ENCODE results near the gene USP15.
A peak's percentile ranks its signal among the peaks of the same experiment; 100 is the strongest.

The USP15 gene

GRCh38 chr12:62282057-62282774 lies 22.0 kb downstream of the USP15 start:
- TF ChIP-seq POLR2A (IDR thresholded peaks at IDR 0.05; ENCODE audit: low read depth, low read length), result no peak
- FAIRE-seq, result no peak
- no peak for DNase-seq (ENCODE audit: insufficient read length, low spot score)

GRCh38 chr12:62284749-62285148 lies 24.5 kb downstream of the USP15 start:
- FAIRE-seq (no peak), DNase-seq (ENCODE audit: insufficient read length, low spot score) (no peak)
- TF ChIP-seq POLR2A (IDR thresholded peaks at IDR 0.05; ENCODE audit: low read depth, low read length), result no peak

GRCh38 chr12:62285284-62285683 lies 25.1 kb downstream of the USP15 start:
- FAIRE-seq, result no peak

GRCh38 chr12:62288328-62288727 lies 28.1 kb downstream of the USP15 start:
- FAIRE-seq, result no peak
- no peak for DNase-seq (ENCODE audit: insufficient read length, low spot score)
- TF ChIP-seq POLR2A (IDR thresholded peaks at IDR 0.05; ENCODE audit: low read depth, low read length), result no peak

More at GRCh38 chr12:62285284-62285683, 25.1 kb downstream of the USP15 start:
- no peak for DNase-seq (ENCODE audit: insufficient read length, low spot score)
- TF ChIP-seq POLR2A (IDR thresholded peaks at IDR 0.05; ENCODE audit: low read depth, low read length), result no peak

GRCh38 chr12:62290846-62291245 lies 30.6 kb downstream of the USP15 start:
- FAIRE-seq, result no peak
- TF ChIP-seq POLR2A (IDR thresholded peaks at IDR 0.05; ENCODE audit: low read depth, low read length), result no peak

GRCh38 chr12:62291864-62292760 lies 31.9 kb downstream of the USP15 start:
- DNase-seq (ENCODE audit: insufficient read length, low spot score), result no peak
- FAIRE-seq, result peak; percentile 65
- TF ChIP-seq POLR2A (IDR thresholded peaks at IDR 0.05; ENCODE audit: low read depth, low read length), result no peak

More at GRCh38 chr12:62290846-62291245, 30.6 kb downstream of the USP15 start:
- no peak for DNase-seq (ENCODE audit: insufficient read length, low spot score)

GRCh38 chr12:62292761-62293344 lies 32.6 kb downstream of the USP15 start:
- FAIRE-seq, result no peak
- TF ChIP-seq POLR2A (IDR thresholded peaks at IDR 0.05; ENCODE audit: low read depth, low read length), result no peak

GRCh38 chr12:62294378-62294777 lies 34.2 kb downstream of the USP15 start:
- DNase-seq (ENCODE audit: insufficient read length, low spot score) (no peak), FAIRE-seq (no peak)
- no peak for TF ChIP-seq POLR2A (IDR thresholded peaks at IDR 0.05; ENCODE audit: low read depth, low read length)

More at GRCh38 chr12:62292761-62293344, 32.6 kb downstream of the USP15 start:
- no peak for DNase-seq (ENCODE audit: insufficient read length, low spot score)

- no peak for TF ChIP-seq POLR2A (IDR thresholded peaks at IDR 0.05; ENCODE audit: low read depth, low read length)
- DNase-seq (ENCODE audit: insufficient read length, low spot score) (no peak), FAIRE-seq (no peak)
These were observed 35.8 kb downstream of the USP15 start for GRCh38 chr12:62296001-62296400.

- FAIRE-seq, result no peak
- TF ChIP-seq POLR2A (IDR thresholded peaks at IDR 0.05; ENCODE audit: low read depth, low read length), result no peak
- no peak for DNase-seq (ENCODE audit: insufficient read length, low spot score)
These were observed 37.1 kb downstream of the USP15 start for GRCh38 chr12:62297321-62297720.

GRCh38 chr12:62299617-62300016 lies 39.4 kb downstream of the USP15 start:
- FAIRE-seq (no peak), DNase-seq (ENCODE audit: insufficient read length, low spot score) (no peak)
- TF ChIP-seq POLR2A (IDR thresholded peaks at IDR 0.05; ENCODE audit: low read depth, low read length), result no peak

GRCh38 chr12:62301080-62301798 lies 41.0 kb downstream of the USP15 start:
- no peak for TF ChIP-seq POLR2A (IDR thresholded peaks at IDR 0.05; ENCODE audit: low read depth, low read length)
- DNase-seq (ENCODE audit: insufficient read length, low spot score), result no peak
- FAIRE-seq, result no peak

- TF ChIP-seq POLR2A (IDR thresholded peaks at IDR 0.05; ENCODE audit: low read depth, low read length), result no peak
- no peak for FAIRE-seq
- no peak for DNase-seq (ENCODE audit: insufficient read length, low spot score)
These were observed 41.6 kb downstream of the USP15 start for GRCh38 chr12:62301799-62302133.

- no peak for FAIRE-seq
- no peak for TF ChIP-seq POLR2A (IDR thresholded peaks at IDR 0.05; ENCODE audit: low read depth, low read length)
These were observed 44.4 kb downstream of the USP15 start for GRCh38 chr12:62304560-62304959.

More at GRCh38 chr12:62304560-62304959, 44.4 kb downstream of the USP15 start:
- DNase-seq (ENCODE audit: insufficient read length, low spot score), result no peak

All from H54 (cell line).